ENCODE results near the gene GLYAT. TPM values are rescaled to one million over a fixed set of nuclear protein-coding genes. Genes with fewer than 3 reads are reported as not detected.

Gene GLYAT
- total and polyA plus RNA-seq, 2 of the 8 experiments (the other 6 are each of a cell fraction or from before 2014, with no cell fraction given) = not detected

DNA sequence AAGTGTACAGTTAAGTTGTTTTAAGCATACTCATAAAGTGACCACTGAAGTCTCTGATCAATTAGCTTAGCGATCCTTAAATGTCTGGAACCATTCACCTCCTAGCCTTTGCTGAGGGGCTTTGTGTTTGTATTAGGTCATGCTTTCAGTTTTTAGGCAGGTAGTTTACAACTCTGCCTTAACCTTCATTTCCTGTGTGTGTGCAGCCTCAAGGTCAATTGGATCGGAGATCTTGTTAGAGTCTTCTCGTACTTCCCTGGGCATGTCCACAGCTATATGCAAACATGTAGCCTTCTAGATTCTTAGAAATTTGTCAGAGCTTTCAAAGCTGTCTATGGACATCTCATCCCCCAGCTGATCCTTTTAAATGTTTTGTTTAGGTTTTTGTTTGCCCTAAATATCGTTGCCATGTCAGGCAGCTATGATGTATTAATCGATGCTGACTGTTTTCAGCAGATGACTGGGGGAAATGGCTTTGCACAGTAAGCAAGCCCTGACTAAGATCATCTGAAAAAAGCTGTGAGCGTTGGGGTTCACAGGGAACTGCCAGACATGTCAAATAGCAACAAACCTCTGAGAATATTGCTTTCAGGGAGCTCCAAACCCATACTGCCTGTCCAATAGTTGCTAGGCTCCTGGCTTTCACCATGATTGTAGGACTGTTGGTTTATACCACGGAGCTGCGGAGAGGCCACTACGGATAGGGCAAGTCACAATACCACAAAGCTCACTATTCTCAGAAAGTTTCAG lies 45.6 kb downstream of the GLYAT start:
- TF ChIP-seq NANOG (IDR thresholded peaks at IDR 0.05; ENCODE audit: insufficient read depth, low read depth, low read length, poor library complexity, severe bottlenecking) = no peak
- TF ChIP-seq PHF8 (conservative IDR thresholded peaks at IDR 0.05; ENCODE audit: low read depth, low read length) = no peak
- TF ChIP-seq RBBP5 (IDR thresholded peaks at IDR 0.05; ENCODE audit: borderline replicate concordance, low read depth, low read length) = no peak
- no peak for TF ChIP-seq EZH2 (IDR thresholded peaks at IDR 0.05; ENCODE audit: low read depth, low read length, severe bottlenecking)
- TF ChIP-seq TAF1 (IDR thresholded peaks at IDR 0.05; ENCODE audit: low read depth, low read length) = no peak
- Histone ChIP-seq H3K79me2 (ENCODE audit: control insufficient read depth in 1 of 2, insufficient read depth in 2 of 2, low read length in 2 of 2) (no peaks in the 10 kb centered on the region), H3K36me3 (ENCODE audit: control insufficient read depth in 2 of 4, insufficient read depth in 4 of 4, low read length in 3 of 4) (no peaks in the 10 kb centered on the region), H3K18ac (ENCODE audit: extremely low read depth, low read length) (no peak overlapping the region), H4K8ac (ENCODE audit: extremely low read depth, insufficient read depth, low read length) (no peak overlapping the region), H3K9ac (replicated peaks in 1 of 4; ENCODE audit: extremely low read depth in 1 of 4, low read depth in 3 of 4, low read length in 3 of 4) (no peak overlapping the region), H3K4me3 (ENCODE audit: extremely low read depth in 1 of 4, insufficient read depth in 2 of 4, low read depth in 3 of 4, low read length in 4 of 4) (no peak overlapping the region), H4K5ac (ENCODE audit: insufficient read length, low read depth, low read length) (no peak overlapping the region), H2BK20ac (ENCODE audit: low read length) (no peak overlapping the region), H3K4ac (replicated peaks; ENCODE audit: insufficient read length, low read depth, low read length) (no peak overlapping the region), H2AK5ac (ENCODE audit: low read depth, low read length) (no peak overlapping the region), H2BK12ac (ENCODE audit: low read depth, low read length) (no peak overlapping the region), H3K23me2 (ENCODE audit: low read depth, low read length) (no peaks in the 10 kb centered on the region), H3K14ac (ENCODE audit: insufficient read length) (no peak overlapping the region), H2BK5ac (ENCODE audit: low read depth, low read length) (no peak overlapping the region), H3K79me1 (ENCODE audit: low read depth, low read length) (no peaks in the 10 kb centered on the region), H3K27ac (ENCODE audit: low read depth, low read length) (no peak overlapping the region), H3K56ac (replicated peaks; ENCODE audit: insufficient read length, low read depth, low read length) (no peak overlapping the region), H2AFZ (ENCODE audit: low read length) (no peak overlapping the region), H3K4me1 (replicated peaks in 1 of 4; ENCODE audit: control insufficient read depth in 3 of 4, insufficient read depth in 4 of 4, low read length in 3 of 4) (no peaks in the 10 kb centered on the region), H3K4me2 (ENCODE audit: insufficient read depth in 1 of 2, low read depth in 2 of 2, low read length in 2 of 2) (no peak overlapping the region), H2BK120ac (replicated peaks; ENCODE audit: low read depth, low read length) (no peak overlapping the region), H4K91ac (replicated peaks; ENCODE audit: insufficient read length, low read length) (no peak overlapping the region), H3K23ac (ENCODE audit: insufficient read length) (no peak overlapping the region), H2BK15ac (ENCODE audit: low read length) (no peak overlapping the region), H3K27me3 (replicated peaks in 1 of 4; ENCODE audit: control insufficient read depth in 3 of 4, extremely low read depth in 1 of 4, insufficient read depth in 3 of 4, low read length in 3 of 4) (no peaks in the 10 kb centered on the region), H4K20me1 (replicated peaks in 1 of 2; ENCODE audit: control insufficient read depth in 1 of 2, insufficient read depth in 2 of 2, low read length in 2 of 2) (no peaks in the 10 kb centered on the region), H3K9me3 (ENCODE audit: insufficient read depth in 2 of 2, low read depth in 1 of 2, low read length in 1 of 2) (peaks cover 0 to 21% of the 10 kb centered on the region in 2 experiments; a peak in 1 of 4 replicates)
- POLR2A ChIA-PET (ENCODE audit: partially characterized antibody) = no interaction called here
- DNase-seq (ENCODE audit: low read depth in 1 of 2, low spot score in 2 of 2) (no peak), FAIRE-seq (no peak)
- WGBS, 2 experiments (ENCODE audit: extremely low coverage in 1 of 2, insufficient coverage in 1 of 2, insufficient read length in 1 of 2, insufficient replicate concordance in 2 of 2, low coverage in 1 of 2, low lambda C conversion rate in 2 of 2, missing lambda C conversion rate in 1 of 2) = 83% methylated on average over 9 of the region's 9 CpGs; no CpG with 5 or more reads in 1 of the 2 experiments
- CTCF ChIA-PET (ENCODE audit: partially characterized antibody) = interaction anchor here (1.4 to 1.7 kb wide), 2 partner anchors 9 to 118 kb away, joined by 4 to 10 read pairs; no protein-coding TSS in a partner anchor

Data from H1 (cell line).